ENCODE data around the gene CYFIP1.

- TF ChIP-seq, protein P1, sequence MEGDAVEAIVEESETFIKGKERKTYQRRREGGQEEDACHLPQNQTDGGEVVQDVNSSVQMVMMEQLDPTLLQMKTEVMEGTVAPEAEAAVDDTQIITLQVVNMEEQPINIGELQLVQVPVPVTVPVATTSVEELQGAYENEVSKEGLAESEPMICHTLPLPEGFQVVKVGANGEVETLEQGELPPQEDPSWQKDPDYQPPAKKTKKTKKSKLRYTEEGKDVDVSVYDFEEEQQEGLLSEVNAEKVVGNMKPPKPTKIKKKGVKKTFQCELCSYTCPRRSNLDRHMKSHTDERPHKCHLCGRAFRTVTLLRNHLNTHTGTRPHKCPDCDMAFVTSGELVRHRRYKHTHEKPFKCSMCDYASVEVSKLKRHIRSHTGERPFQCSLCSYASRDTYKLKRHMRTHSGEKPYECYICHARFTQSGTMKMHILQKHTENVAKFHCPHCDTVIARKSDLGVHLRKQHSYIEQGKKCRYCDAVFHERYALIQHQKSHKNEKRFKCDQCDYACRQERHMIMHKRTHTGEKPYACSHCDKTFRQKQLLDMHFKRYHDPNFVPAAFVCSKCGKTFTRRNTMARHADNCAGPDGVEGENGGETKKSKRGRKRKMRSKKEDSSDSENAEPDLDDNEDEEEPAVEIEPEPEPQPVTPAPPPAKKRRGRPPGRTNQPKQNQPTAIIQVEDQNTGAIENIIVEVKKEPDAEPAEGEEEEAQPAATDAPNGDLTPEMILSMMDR (IDR thresholded peaks at IDR 0.05 in 8 of 11, conservative IDR thresholded peaks at IDR 0.05 in 3 of 11), result no peak
- TF ChIP-seq POLR2AphosphoS5 (IDR thresholded peaks at IDR 0.05), result no peak
Observed at GRCh38 chr15:22903427-22903826, 76.7 kb downstream of the CYFIP1 start.

All from spleen (tissue), 7 donors.